Left ventricle myocardium inferior (tissue), 1 donor: ENCODE measurements around the gene TPO. TPM values are rescaled to one million over a fixed set of nuclear protein-coding genes. Genes with fewer than 3 reads are reported as not detected.

Source experiments
- DNase-seq: peaks from one replicate; pipeline ENCODE4 v3.0.0-alpha.2; 2020
- H3K27ac ChIP-seq: fragments of 200-600 bp; replicated peaks from 2 replicates; pipeline ENCODE4 v1.8.0; 2021
- H3K27me3 ChIP-seq: fragments of 200-600 bp; 2 replicates; pipeline ENCODE4 v1.8.0; 2021; ENCODE audit warnings: low read depth
- H3K36me3 ChIP-seq: fragments of 200-600 bp; 2 replicates; pipeline ENCODE4 v1.8.0; 2021
- H3K4me1 ChIP-seq: fragments of 200-600 bp; 2 replicates; pipeline ENCODE4 v1.8.0; 2021
- H3K4me3 ChIP-seq: fragments of 200-600 bp; 2 replicates; pipeline ENCODE4 v1.8.0; 2021; ENCODE audit warnings: mild to moderate bottlenecking, moderate library complexity
- H3K9me3 ChIP-seq: fragments of 200-600 bp; replicated peaks from 2 replicates; pipeline ENCODE4 v1.8.0; 2021
- intact Hi-C: fragments of 100-400 bp; cut with micrococcal nuclease; formaldehyde crosslinking; loops from one replicate; pipeline ENCODE4 v1.11.0; 2022
- total RNA-seq: library from RNA; stranded (reverse); fragmentation: NEBNext Ultra II Directional; extraction: Animal tissue kit (Norgen Biotek cat#: 25700); gene quantifications from one replicate; pipeline ENCODE4 v1.2.1, GENCODE V29; 2021
- TF ChIP-seq, protein P1 (sequence below): fragments of 200-600 bp; IDR thresholded peaks from 2 replicates; pipeline ENCODE4 v1.8.0; 2021; ENCODE audit warnings: antibody characterized with exemption, mild to moderate bottlenecking, borderline replicate concordance
- donor health status: DM: no; HTN: yes; CAD: no; lungs with severe emphysema.

The TPO gene
- total RNA-seq, 1 donor from 2014 or later, result 7.1 TPM

DNA sequence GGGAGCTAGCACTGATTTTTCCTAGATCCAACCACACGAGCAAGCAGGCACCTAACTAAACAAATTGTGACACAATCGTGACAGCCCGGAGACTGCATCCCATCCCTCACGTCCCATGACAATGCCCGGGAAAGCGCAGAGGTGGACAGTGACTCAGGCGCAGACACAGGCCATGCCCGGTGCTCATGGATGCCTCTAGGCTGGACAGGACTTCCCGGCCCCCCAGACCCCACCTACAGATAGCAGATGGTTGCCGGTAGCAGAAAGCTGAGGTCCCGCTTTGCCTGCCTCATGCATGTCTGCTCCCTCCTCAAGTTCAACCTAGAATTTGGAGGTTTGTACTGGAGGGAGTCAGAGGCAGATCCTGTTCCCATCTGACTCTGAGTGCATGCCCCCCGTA lies 81.0 kb downstream of the TPO start:
- peaks cover 8% of the 10 kb centered on the region for H3K4me1 ChIP-seq
- H3K36me3 ChIP-seq, result no peaks in the 10 kb centered on the region
- intact Hi-C loops, result no loop called here
- DNase-seq, result no peak
- no peak overlapping the region for H3K4me3 ChIP-seq
- TF ChIP-seq, protein P1, sequence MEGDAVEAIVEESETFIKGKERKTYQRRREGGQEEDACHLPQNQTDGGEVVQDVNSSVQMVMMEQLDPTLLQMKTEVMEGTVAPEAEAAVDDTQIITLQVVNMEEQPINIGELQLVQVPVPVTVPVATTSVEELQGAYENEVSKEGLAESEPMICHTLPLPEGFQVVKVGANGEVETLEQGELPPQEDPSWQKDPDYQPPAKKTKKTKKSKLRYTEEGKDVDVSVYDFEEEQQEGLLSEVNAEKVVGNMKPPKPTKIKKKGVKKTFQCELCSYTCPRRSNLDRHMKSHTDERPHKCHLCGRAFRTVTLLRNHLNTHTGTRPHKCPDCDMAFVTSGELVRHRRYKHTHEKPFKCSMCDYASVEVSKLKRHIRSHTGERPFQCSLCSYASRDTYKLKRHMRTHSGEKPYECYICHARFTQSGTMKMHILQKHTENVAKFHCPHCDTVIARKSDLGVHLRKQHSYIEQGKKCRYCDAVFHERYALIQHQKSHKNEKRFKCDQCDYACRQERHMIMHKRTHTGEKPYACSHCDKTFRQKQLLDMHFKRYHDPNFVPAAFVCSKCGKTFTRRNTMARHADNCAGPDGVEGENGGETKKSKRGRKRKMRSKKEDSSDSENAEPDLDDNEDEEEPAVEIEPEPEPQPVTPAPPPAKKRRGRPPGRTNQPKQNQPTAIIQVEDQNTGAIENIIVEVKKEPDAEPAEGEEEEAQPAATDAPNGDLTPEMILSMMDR, result no peak
- peak overlapping the region; percentile 66 for H3K27ac ChIP-seq
- H3K27me3 ChIP-seq, result peaks cover 44% of the 10 kb centered on the region
- no peaks in the 10 kb centered on the region for H3K9me3 ChIP-seq

DNA sequence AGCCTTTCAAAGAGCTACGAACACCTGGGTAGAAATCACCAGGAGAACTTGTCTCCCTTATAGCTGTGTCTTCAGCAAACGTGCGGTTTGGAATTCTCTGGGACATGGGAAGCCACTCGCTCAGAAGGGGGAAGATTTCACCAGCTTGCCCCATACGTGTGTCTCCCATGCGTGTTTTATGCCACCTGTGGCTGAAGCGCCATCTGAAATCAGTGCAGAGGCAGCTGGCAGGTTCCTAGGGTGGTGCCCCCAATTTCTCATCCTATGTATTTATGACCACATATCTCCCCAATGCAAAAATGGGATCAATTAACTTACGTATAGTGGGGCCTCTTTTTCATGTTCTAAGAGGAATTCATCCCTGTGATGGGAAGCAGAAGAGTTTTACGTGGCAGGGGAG lies 81.6 kb downstream of the TPO start:
- peaks cover 8% of the 10 kb centered on the region for H3K4me1 ChIP-seq
- peaks cover 47% of the 10 kb centered on the region for H3K27me3 ChIP-seq
- TF ChIP-seq, protein P1, result no peak
- intact Hi-C loops, result no loop called here
- no peak overlapping the region for H3K27ac ChIP-seq
- no peaks in the 10 kb centered on the region for H3K9me3 ChIP-seq
- no peaks in the 10 kb centered on the region for H3K36me3 ChIP-seq
- H3K4me3 ChIP-seq, result no peak overlapping the region
- no peak for DNase-seq

DNA sequence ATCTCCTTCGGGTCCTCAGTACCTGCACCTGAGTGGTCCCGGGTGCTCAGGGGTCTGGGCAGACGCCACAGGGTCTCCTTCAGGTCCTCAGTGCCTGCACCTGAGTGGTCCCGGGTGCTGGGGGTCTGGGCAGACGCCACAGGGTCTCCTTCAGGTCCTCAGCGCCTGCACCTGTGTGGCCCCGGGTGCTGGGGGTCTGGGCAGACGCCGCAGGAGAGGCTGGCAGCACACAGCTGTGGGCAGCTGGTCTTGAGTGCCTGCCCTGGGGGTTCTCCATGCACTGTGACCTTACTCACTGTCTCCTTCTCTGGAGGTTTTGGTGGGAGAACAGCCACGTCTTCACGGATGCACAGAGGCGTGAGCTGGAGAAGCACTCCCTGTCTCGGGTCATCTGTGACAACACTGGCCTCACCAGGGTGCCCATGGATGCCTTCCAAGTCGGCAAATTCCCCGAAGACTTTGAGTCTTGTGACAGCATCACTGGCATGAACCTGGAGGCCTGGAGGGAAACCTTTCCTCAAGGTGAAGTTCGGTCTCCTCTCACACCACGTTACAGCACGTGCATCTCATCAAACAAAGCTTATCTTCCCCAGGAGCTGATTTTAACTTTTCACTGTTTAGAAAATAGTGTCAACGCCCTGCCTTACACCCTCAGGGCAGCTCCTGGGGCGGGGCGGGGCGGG lies 82.6 kb downstream of the TPO start:
- no peak overlapping the region for H3K4me3 ChIP-seq
- H3K36me3 ChIP-seq, result no peaks in the 10 kb centered on the region
- H3K4me1 ChIP-seq, result peaks cover 8% of the 10 kb centered on the region
- no peaks in the 10 kb centered on the region for H3K9me3 ChIP-seq
- TF ChIP-seq, protein P1, result no peak
- no peak for DNase-seq
- no peak overlapping the region for H3K27ac ChIP-seq
- peaks cover 47% of the 10 kb centered on the region for H3K27me3 ChIP-seq
- intact Hi-C loops, result no loop called here

DNA sequence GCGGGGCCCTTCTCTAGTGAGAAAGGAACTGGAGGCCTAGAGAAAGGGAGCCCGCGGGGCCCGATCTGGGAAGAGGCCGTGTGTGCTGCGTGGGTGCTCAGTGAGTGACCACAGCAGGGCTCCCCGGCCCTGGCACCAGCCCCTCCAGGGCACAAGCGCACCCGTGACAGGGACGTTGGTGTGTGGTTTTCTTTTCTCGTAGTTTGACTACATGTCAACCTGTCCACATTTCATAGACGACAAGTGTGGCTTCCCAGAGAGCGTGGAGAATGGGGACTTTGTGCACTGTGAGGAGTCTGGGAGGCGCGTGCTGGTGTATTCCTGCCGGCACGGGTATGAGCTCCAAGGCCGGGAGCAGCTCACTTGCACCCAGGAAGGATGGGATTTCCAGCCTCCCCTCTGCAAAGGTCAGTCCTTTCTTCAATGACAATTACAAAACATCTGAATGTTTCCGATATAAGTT lies 83.1 kb downstream of the TPO start:
- peaks cover 47% of the 10 kb centered on the region for H3K27me3 ChIP-seq
- H3K4me1 ChIP-seq, result peaks cover 8% of the 10 kb centered on the region
- no peak for DNase-seq
- no peak overlapping the region for H3K4me3 ChIP-seq
- intact Hi-C loops, result no loop called here
- TF ChIP-seq, protein P1, result no peak
- H3K36me3 ChIP-seq, result no peaks in the 10 kb centered on the region
- H3K9me3 ChIP-seq, result no peaks in the 10 kb centered on the region
- no peak overlapping the region for H3K27ac ChIP-seq

DNA sequence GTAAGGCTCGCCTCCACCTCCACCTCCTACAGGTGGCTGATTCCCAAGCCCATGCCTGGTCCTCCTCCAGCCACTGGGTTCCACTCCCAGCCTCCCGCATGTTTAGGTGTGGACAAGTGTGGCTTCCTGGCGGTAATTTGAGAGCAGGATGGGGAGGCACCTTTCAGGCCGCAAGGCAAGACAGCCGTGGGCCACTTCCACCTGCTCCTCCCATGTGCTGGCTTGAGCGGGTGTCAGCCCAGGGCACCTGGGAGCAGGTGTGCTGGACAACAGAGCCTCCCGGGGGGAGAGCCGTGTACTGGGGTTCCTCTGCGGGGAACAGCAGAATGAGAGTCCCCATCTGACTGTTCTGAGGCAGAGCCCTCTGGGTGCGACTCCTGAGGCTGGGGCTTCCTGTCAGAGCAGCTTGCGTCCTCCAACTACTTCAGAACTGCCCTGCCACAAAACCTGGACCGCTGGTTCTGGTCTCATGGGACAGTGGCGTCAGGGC lies 83.9 kb downstream of the TPO start:
- peaks cover 47% of the 10 kb centered on the region for H3K27me3 ChIP-seq
- no peaks in the 10 kb centered on the region for H3K9me3 ChIP-seq
- no peaks in the 10 kb centered on the region for H3K36me3 ChIP-seq
- H3K4me3 ChIP-seq, result no peak overlapping the region
- intact Hi-C loops, result no loop called here
- H3K4me1 ChIP-seq, result peaks cover 8% of the 10 kb centered on the region
- no peak overlapping the region for H3K27ac ChIP-seq
- DNase-seq, result no peak
- TF ChIP-seq, protein P1, result no peak
